OCI-LY1 (cell line): ENCODE results near the gene FRY.

Source experiments
- H2AFZ ChIP-seq: fragments of 200-600 bp; sonication (generic), shearing (Covaris generic); 2 replicates; pipeline ENCODE4 v1.6.0; 2014; ENCODE audit warnings: antibody characterized with exemption, mild to moderate bottlenecking, low read length
- H3F3A ChIP-seq: fragments of 200-600 bp; sonication (generic), shearing (Covaris generic); 2 replicates; pipeline ENCODE4 v1.6.0; 2014; ENCODE audit warnings: mild to moderate bottlenecking, antibody characterized with exemption, low read length, moderate library complexity; ENCODE audit not compliant: insufficient read depth
- H3K27ac ChIP-seq: fragments of 200-600 bp; sonication (generic); 2 replicates; pipeline ENCODE4 v1.5.1; 2014; ENCODE audit warnings: low read length, mixed run types, mild to moderate bottlenecking, low read depth; ENCODE audit not compliant: poor library complexity, severe bottlenecking
- H3K27me3 ChIP-seq: fragments of 200-600 bp; sonication (generic); 2 replicates; pipeline ENCODE4 v1.6.0; 2014; ENCODE audit warnings: antibody characterized with exemption, mild to moderate bottlenecking, low read length, moderate library complexity; ENCODE audit not compliant: insufficient read depth
- H3K36me3 ChIP-seq: fragments of 200-600 bp; sonication (generic); 2 replicates; pipeline ENCODE4 v1.6.1; 2014; ENCODE audit warnings: mild to moderate bottlenecking, antibody characterized with exemption, low read length, moderate library complexity, mixed read lengths; ENCODE audit not compliant: insufficient read depth
- H3K4me1 ChIP-seq: fragments of 200-600 bp; sonication (generic); 2 replicates; pipeline ENCODE4 v1.5.1; 2014; ENCODE audit warnings: mild to moderate bottlenecking, low read length, moderate library complexity; ENCODE audit not compliant: insufficient read depth, severe bottlenecking
- H3K4me2 ChIP-seq: fragments of 200-600 bp; sonication (generic), shearing (Covaris generic); 2 replicates; pipeline ENCODE4 v1.6.1; 2014; ENCODE audit warnings: low read length
- H3K4me3 ChIP-seq: fragments of 200-600 bp; sonication (generic); 2 replicates; pipeline ENCODE4 v1.5.1; 2014; ENCODE audit warnings: low read length, low read depth, mild to moderate bottlenecking, mixed read lengths; ENCODE audit not compliant: poor library complexity, severe bottlenecking
- H3K79me2 ChIP-seq: fragments of 200-600 bp; shearing (Covaris generic); 2 replicates; pipeline ENCODE4 v1.6.1; 2016; ENCODE audit warnings: mixed run types, low read length, mixed read lengths; ENCODE audit not compliant: insufficient read depth
- H3K9ac ChIP-seq: fragments of 200-600 bp; sonication (generic), shearing (Covaris generic); 2 replicates; pipeline ENCODE4 v1.6.1; 2014; ENCODE audit warnings: mild to moderate bottlenecking, low read length, mixed read lengths
- H3K9me2 ChIP-seq: fragments of 200-600 bp; sonication (generic), shearing (Covaris generic); 2 replicates; pipeline ENCODE4 v1.6.1; 2014; ENCODE audit warnings: low read depth, mild to moderate bottlenecking, low read length, mixed read lengths
- H3K9me3 ChIP-seq: fragments of 200-600 bp; shearing (Covaris generic); 2 replicates; pipeline ENCODE4 v1.6.1; 2014; ENCODE audit warnings: low read length, mixed read lengths
- H4K20me1 ChIP-seq: fragments of 200-600 bp; sonication (generic), shearing (Covaris generic); 2 replicates; pipeline ENCODE4 v1.6.0; 2016; ENCODE audit warnings: mild to moderate bottlenecking, low read length; ENCODE audit not compliant: insufficient read depth
- EZH2 ChIP-seq: fragments of 200-600 bp; sonication (generic), shearing (Covaris generic); IDR thresholded peaks from 2 replicates; pipeline ENCODE4 v1.8.0; 2017; ENCODE audit warnings: borderline replicate concordance, mixed run types, mild to moderate bottlenecking, antibody characterized with exemption, low read length, moderate library complexity, mixed read lengths
- TF ChIP-seq, protein P1 (sequence below): fragments of 200-600 bp; sonication (generic), shearing (Covaris generic); IDR thresholded peaks from 2 replicates; pipeline ENCODE4 v1.5.1; 2017; ENCODE audit warnings: mild to moderate bottlenecking, antibody characterized with exemption, low read length, moderate library complexity, mixed read lengths

FRY gene

DNA sequence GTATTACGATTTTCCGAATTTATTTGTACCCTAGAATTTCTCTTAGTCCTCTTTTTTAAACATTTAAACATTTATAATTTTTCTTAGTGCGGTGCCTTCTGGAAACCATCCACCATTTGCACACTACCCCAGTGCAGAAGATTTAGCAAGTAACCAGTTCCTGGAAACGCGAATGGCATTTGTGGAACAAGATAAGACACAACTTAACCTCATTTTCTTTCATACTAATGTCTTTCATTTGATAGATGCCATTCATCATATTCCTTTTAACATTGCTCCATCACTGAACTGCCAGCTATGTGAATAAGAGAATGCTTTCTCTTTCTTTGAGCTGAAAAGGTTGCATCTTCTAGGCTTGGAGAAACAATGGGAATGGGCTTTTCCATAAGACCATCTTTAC, 6.8 kb downstream of the FRY start:
- no peaks in the 10 kb centered on the region for H3K9me3 ChIP-seq

DNA sequence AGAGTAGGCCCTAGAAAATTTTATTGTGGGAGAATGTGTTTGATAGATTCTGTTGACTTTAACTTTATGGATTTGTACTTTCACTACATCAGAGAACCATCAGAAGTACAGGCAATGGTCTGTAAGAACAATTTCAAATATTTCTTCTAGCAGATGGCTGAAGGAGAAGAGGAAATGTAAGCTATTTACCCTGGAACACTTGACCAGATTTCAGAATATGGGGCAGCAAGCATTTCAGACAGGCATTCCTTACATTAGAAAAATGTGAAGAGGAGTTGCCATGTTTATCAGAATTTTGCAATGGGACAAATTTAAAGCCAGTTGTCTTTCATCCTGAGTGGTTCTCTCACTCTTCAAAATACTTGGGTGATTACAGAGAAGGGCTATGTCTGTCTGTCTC, 7.5 kb downstream of the FRY start:
- no peak overlapping the region for H3K9ac ChIP-seq
- H3K4me3 ChIP-seq, result no peak overlapping the region
- H2AFZ ChIP-seq, result no peak overlapping the region
- no peaks in the 10 kb centered on the region for H3K4me1 ChIP-seq
- TF ChIP-seq, protein P1, sequence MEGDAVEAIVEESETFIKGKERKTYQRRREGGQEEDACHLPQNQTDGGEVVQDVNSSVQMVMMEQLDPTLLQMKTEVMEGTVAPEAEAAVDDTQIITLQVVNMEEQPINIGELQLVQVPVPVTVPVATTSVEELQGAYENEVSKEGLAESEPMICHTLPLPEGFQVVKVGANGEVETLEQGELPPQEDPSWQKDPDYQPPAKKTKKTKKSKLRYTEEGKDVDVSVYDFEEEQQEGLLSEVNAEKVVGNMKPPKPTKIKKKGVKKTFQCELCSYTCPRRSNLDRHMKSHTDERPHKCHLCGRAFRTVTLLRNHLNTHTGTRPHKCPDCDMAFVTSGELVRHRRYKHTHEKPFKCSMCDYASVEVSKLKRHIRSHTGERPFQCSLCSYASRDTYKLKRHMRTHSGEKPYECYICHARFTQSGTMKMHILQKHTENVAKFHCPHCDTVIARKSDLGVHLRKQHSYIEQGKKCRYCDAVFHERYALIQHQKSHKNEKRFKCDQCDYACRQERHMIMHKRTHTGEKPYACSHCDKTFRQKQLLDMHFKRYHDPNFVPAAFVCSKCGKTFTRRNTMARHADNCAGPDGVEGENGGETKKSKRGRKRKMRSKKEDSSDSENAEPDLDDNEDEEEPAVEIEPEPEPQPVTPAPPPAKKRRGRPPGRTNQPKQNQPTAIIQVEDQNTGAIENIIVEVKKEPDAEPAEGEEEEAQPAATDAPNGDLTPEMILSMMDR, result no peak
- no peak for TF ChIP-seq EZH2
- no peaks in the 10 kb centered on the region for H4K20me1 ChIP-seq
- H3K79me2 ChIP-seq, result no peaks in the 10 kb centered on the region
- H3K4me2 ChIP-seq, result no peak overlapping the region
- H3F3A ChIP-seq, result no peaks in the 10 kb centered on the region
- H3K27ac ChIP-seq, result no peak overlapping the region
- H3K27me3 ChIP-seq, result no peaks in the 10 kb centered on the region
- H3K36me3 ChIP-seq, result no peaks in the 10 kb centered on the region
- no peaks in the 10 kb centered on the region for H3K9me3 ChIP-seq
- no peaks in the 10 kb centered on the region for H3K9me2 ChIP-seq

More for the DNA sequence above, 6.8 kb downstream of the FRY start:
- H3K9ac ChIP-seq, result no peak overlapping the region
- no peak for TF ChIP-seq EZH2
- TF ChIP-seq, protein P1, result no peak
- no peak overlapping the region for H3K27ac ChIP-seq
- no peak overlapping the region for H3K4me2 ChIP-seq
- no peaks in the 10 kb centered on the region for H3K9me2 ChIP-seq
- no peaks in the 10 kb centered on the region for H4K20me1 ChIP-seq
- no peaks in the 10 kb centered on the region for H3F3A ChIP-seq
- no peak overlapping the region for H3K4me3 ChIP-seq
- no peak overlapping the region for H2AFZ ChIP-seq
- H3K79me2 ChIP-seq, result no peaks in the 10 kb centered on the region
- no peaks in the 10 kb centered on the region for H3K27me3 ChIP-seq
- no peaks in the 10 kb centered on the region for H3K4me1 ChIP-seq
- H3K36me3 ChIP-seq, result no peaks in the 10 kb centered on the region

DNA sequence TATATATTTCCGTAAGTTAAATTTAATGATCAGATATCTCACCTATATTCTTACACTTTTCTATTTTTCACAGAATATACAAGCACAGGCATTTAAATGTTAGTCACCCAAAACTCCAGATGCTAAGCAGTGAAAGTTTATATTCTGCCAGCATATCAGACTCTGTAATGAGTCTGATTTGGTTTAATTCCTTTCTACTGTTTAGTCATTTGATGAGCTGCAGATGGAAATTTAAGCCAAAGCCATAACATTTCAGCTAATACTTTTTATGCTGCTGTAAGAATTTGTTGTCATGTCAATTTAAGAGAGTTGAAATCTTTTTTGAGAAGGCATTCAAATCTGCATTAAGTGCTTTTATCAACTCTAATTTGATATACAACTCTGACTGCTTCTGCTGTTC, 8.0 kb downstream of the FRY start:
- Histone ChIP-seq H3K36me3 (no peaks in the 10 kb centered on the region), H3K4me3 (no peak overlapping the region), H3K27me3 (no peaks in the 10 kb centered on the region), H3K27ac (no peak overlapping the region), H2AFZ (no peak overlapping the region), H3K79me2 (no peaks in the 10 kb centered on the region), H3F3A (no peaks in the 10 kb centered on the region), H3K4me2 (no peak overlapping the region), H3K9me3 (no peaks in the 10 kb centered on the region), H3K9me2 (no peaks in the 10 kb centered on the region), H4K20me1 (no peaks in the 10 kb centered on the region), H3K9ac (no peak overlapping the region), H3K4me1 (no peaks in the 10 kb centered on the region)
- TF ChIP-seq EZH2, result no peak
- TF ChIP-seq, protein P1, result no peak
